CD4-positive, alpha-beta T cell (primary cell): ENCODE results near the gene LPAR6. TPM values are rescaled to one million over a fixed set of nuclear protein-coding genes. Genes with fewer than 3 reads are reported as not detected.
"Not testable (repeated sequence)": the region's sequence is repeated elsewhere in the genome, so short reads cannot be mapped to it uniquely, and the experiment has no call there.

Experiments used
- ATAC-seq: fragments of 200-7000 bp; cut with Tn5 transposase; one replicate; pipeline ENCODE4 v1.10.0; 2022; ENCODE audit warnings: mild to moderate bottlenecking; ENCODE audit not compliant: poor library complexity
- CTCF ChIA-PET: fragments of 350-600 bp; sonication (Branson Sonifier 250); formaldehyde crosslinking; loops from one replicate; lab custom pipeline; 2021; ENCODE audit warnings: antibody characterized with exemption, inconsistent platforms; lab: Charles Lee
- POLR2A ChIA-PET: fragments of 350-600 bp; sonication (Branson Sonifier 250); formaldehyde crosslinking; loops from one replicate; lab custom pipeline; 2021; ENCODE audit warnings: antibody characterized with exemption, inconsistent platforms; lab: Charles Lee
- DNase-seq, 14 experiments: peaks; one replicate each; pipeline ENCODE4 v3.0.0-alpha.2; 2013 to 2020; ENCODE audit warnings: mixed read lengths in 2 of 14
- H3K27ac ChIP-seq, 2 donors: one replicate each; pipeline versions ENCODE4 v1.5.1 to v1.7.0; 2013; ENCODE audit warnings: low read length in 2 of 2, low read depth in 1 of 2, mild to moderate bottlenecking in 1 of 2
- H3K27me3 ChIP-seq, 2 experiments: 1 replicate in 1 of 2; 2 replicates in 1 of 2; pipeline versions ENCODE4 v1.6.1 to v1.7.0; 2013; ENCODE audit warnings: low read length in 2 of 2, control low read depth in 1 of 2, mild to moderate bottlenecking in 1 of 2, moderate library complexity in 1 of 2; ENCODE audit not compliant: insufficient read depth in 2 of 2, control insufficient read depth in 1 of 2
- H3K36me3 ChIP-seq: one replicate; pipeline ENCODE4 v1.6.1; 2013; ENCODE audit warnings: low read length, control low read depth; ENCODE audit not compliant: insufficient read depth
- H3K4me1 ChIP-seq: one replicate; pipeline ENCODE4 v1.6.1; 2013; ENCODE audit warnings: low read length, control low read depth; ENCODE audit not compliant: insufficient read depth
- H3K4me3 ChIP-seq: one replicate; pipeline ENCODE4 v1.5.1; 2013; ENCODE audit warnings: mild to moderate bottlenecking, low read length, moderate library complexity
- H3K9me3 ChIP-seq, 2 experiments: 1 replicate in 1 of 2; 2 replicates in 1 of 2; pipeline versions ENCODE4 v1.6.1 to v1.7.0; 2013; ENCODE audit warnings: low read length in 2 of 2, mild to moderate bottlenecking in 2 of 2, control low read depth in 1 of 2, moderate library complexity in 1 of 2; ENCODE audit not compliant: control insufficient read depth in 1 of 2, insufficient read depth in 1 of 2
- H3K27ac Mint-ChIP-seq: one replicate; pipeline ENCODE4 v1.8.0; 2020; ENCODE audit warnings: mixed read lengths
- H3K27me3 Mint-ChIP-seq: one replicate; pipeline ENCODE4 v1.8.0; 2021; ENCODE audit warnings: mixed read lengths
- H3K36me3 Mint-ChIP-seq: one replicate; pipeline ENCODE4 v1.8.0; 2021; ENCODE audit warnings: low read depth, mixed read lengths
- H3K4me1 Mint-ChIP-seq: one replicate; pipeline ENCODE4 v1.8.0; 2021; ENCODE audit warnings: low read depth, mixed read lengths
- H3K4me3 Mint-ChIP-seq: one replicate; pipeline ENCODE4 v1.8.0; 2020; ENCODE audit warnings: mild to moderate bottlenecking, mixed read lengths
- H3K9me3 Mint-ChIP-seq: one replicate; pipeline ENCODE4 v1.8.0; 2020; ENCODE audit warnings: mixed read lengths
- CTCF ChIP-seq: fragments of 200-600 bp; IDR thresholded peaks from one replicate; pipeline ENCODE4 v1.8.0; 2022; ENCODE audit warnings: antibody characterized with exemption, mild to moderate bottlenecking
- intact Hi-C, 2 experiments: fragments of 100-400 bp; cut with DNase I in 1 of 2; cut with micrococcal nuclease in 1 of 2; formaldehyde crosslinking; loops; one replicate each; pipeline versions ENCODE4 v1.15.1 to v1.9.0; 2023 to 2025; cut with DNase I, micrococcal nuclease
- total RNA-seq, 174 experiments: library from RNA in 2 of 174; stranded (reverse) in 2 of 174; gene quantifications; one replicate each; pipeline ENCODE4 v1.2.3 and lab custom pipeline; 2021 to 2026

The LPAR6 gene
- total RNA-seq, 2 experiments from 2014 or later: 15.5 to 19.4 TPM

- ChIA-PET CTCF (interaction anchor here (1.0 kb wide), 1 partner anchor 97 kb away, joined by 4 read pairs; no protein-coding TSS in a partner anchor), POLR2A (interaction anchor here (0.8 to 1.6 kb wide), 6 partner anchors 11 to 101 kb away, joined by 3 to 6 read pairs (median 4); partner anchors contain the start of gene RCBTB2)
- Mint-ChIP-seq H3K9me3 (no peaks in the 10 kb centered on the region), H3K36me3 (peaks cover 5% of the 10 kb centered on the region), H3K4me1 (peaks cover 59% of the 10 kb centered on the region), H3K27ac (peak overlapping the region; percentile 8), H3K4me3 (peak overlapping the region; percentile 43), H3K27me3 (no peaks in the 10 kb centered on the region)
- no peak overlapping the region for H3K27ac ChIP-seq
- DNase-seq: no peak
- ATAC-seq: no peak
- H3K4me1 ChIP-seq: peaks cover 14% of the 10 kb centered on the region
- H3K36me3 ChIP-seq: no peaks in the 10 kb centered on the region
- intact Hi-C loops: no loop called here
- no peak for TF ChIP-seq CTCF
- no peak overlapping the region for H3K4me3 ChIP-seq
- H3K27me3 ChIP-seq: no peaks in the 10 kb centered on the region
- H3K9me3 ChIP-seq: no peaks in the 10 kb centered on the region
Observed at GRCh38 chr13:48431431-48431830, 18.5 kb upstream of the LPAR6 start.

GRCh38 chr13:48429886-48430285 lies 17.0 kb upstream of the LPAR6 start:
- no peaks in the 10 kb centered on the region for H3K9me3 ChIP-seq
- peaks cover 5% of the 10 kb centered on the region for H3K36me3 Mint-ChIP-seq
- H3K4me3 Mint-ChIP-seq: no peak overlapping the region
- ATAC-seq: no peak
- intact Hi-C loops: no loop called here
- no peak overlapping the region for H3K27ac Mint-ChIP-seq
- peaks cover 11% of the 10 kb centered on the region for H3K4me1 ChIP-seq
- ChIA-PET POLR2A (interaction anchor here (0.7 to 1.8 kb wide), 3 partner anchors 17 to 68 kb away, joined by 3 to 4 read pairs (median 4); partner anchors contain the start of gene LPAR6), CTCF (no interaction called here)
- no peak overlapping the region for H3K27ac ChIP-seq
- H3K4me3 ChIP-seq: no peak overlapping the region
- H3K27me3 Mint-ChIP-seq: no peaks in the 10 kb centered on the region
- no peak for TF ChIP-seq CTCF
- no peaks in the 10 kb centered on the region for H3K36me3 ChIP-seq
- H3K9me3 Mint-ChIP-seq: no peaks in the 10 kb centered on the region
- peaks cover 44% of the 10 kb centered on the region for H3K4me1 Mint-ChIP-seq
- H3K27me3 ChIP-seq: no peaks in the 10 kb centered on the region
- no peak for DNase-seq

GRCh38 chr13:48429036-48429435 lies 16.1 kb upstream of the LPAR6 start:
- intact Hi-C loops: no loop called here
- ChIA-PET CTCF (no interaction called here), POLR2A (interaction anchor here (1.3 to 1.8 kb wide), 2 partner anchors 16 to 53 kb away, joined by 3 to 4 read pairs; partner anchors contain the start of gene LPAR6)
- Mint-ChIP-seq H3K36me3 (peaks cover 5% of the 10 kb centered on the region), H3K4me3 (no peak overlapping the region), H3K27ac (no peak overlapping the region), H3K4me1 (peaks cover 38% of the 10 kb centered on the region), H3K27me3 (no peaks in the 10 kb centered on the region), H3K9me3 (no peaks in the 10 kb centered on the region)
- TF ChIP-seq CTCF: no peak
- H3K36me3 ChIP-seq: no peaks in the 10 kb centered on the region
- peaks cover 6% of the 10 kb centered on the region for H3K4me1 ChIP-seq
- no peaks in the 10 kb centered on the region for H3K9me3 ChIP-seq
- no peak for DNase-seq
- no peak for ATAC-seq
- no peaks in the 10 kb centered on the region for H3K27me3 ChIP-seq
- H3K4me3 ChIP-seq: no peak overlapping the region
- H3K27ac ChIP-seq: no peak overlapping the region

GRCh38 chr13:48426755-48427298 lies 13.9 kb upstream of the LPAR6 start:
- H3K4me1 ChIP-seq, H3K27me3 ChIP-seq, ATAC-seq, CTCF ChIA-PET, H3K9me3 Mint-ChIP-seq, H3K36me3 ChIP-seq, H3K27me3 Mint-ChIP-seq, H3K4me3 Mint-ChIP-seq, DNase-seq, H3K27ac Mint-ChIP-seq, H3K4me3 ChIP-seq, H3K27ac ChIP-seq, H3K9me3 ChIP-seq, H3K36me3 Mint-ChIP-seq, intact Hi-C loops: not testable (repeated sequence)
- H3K4me1 Mint-ChIP-seq: peaks cover 31% of the 10 kb centered on the region
- POLR2A ChIA-PET: interaction anchor here (0.8 kb wide), 1 partner anchor 10 kb away, joined by 3 read pairs; no protein-coding TSS in a partner anchor
